ENCODE measurements around the gene RGS3. TPM values are rescaled to one million over a fixed set of nuclear protein-coding genes. Genes with fewer than 3 reads are reported as not detected.

The RGS3 gene
- total RNA-seq, 2 donors from 2014 or later, result 25.7 to 96.9 TPM

GRCh38 chr9:113606510-113606909, 143.0 kb downstream of the RGS3 start:
- 81 to 85% methylated on average over 6 of the region's 6 CpGs for WGBS, 2 donors
- intact Hi-C loops (cut with DNase I), result no loop called here
- Histone ChIP-seq H3K27ac (no peak overlapping the region), H3K27me3 (no peaks in the 10 kb centered on the region), H3K4me1 (peaks cover 48% of the 10 kb centered on the region), H3K9me3 (no peaks in the 10 kb centered on the region), H3K36me3 (replicated peaks in 1 of 2; ENCODE audit: insufficient read depth in 1 of 2, low read depth in 2 of 2) (no peaks in the 10 kb centered on the region), H3K4me3 (no peak overlapping the region)
- TF ChIP-seq CTCF (IDR thresholded peaks at IDR 0.05) (no peak), POLR2A (IDR thresholded peaks at IDR 0.05) (no peak)
- ATAC-seq (no peak), DNase-seq (no peak)

- H3K9me3 ChIP-seq, result no peaks in the 10 kb centered on the region
- TF ChIP-seq POLR2A (IDR thresholded peaks at IDR 0.05), result no peak
- peak in 1 of 7 experiments; percentile 9 for TF ChIP-seq CTCF (IDR thresholded peaks at IDR 0.05)
- no peak overlapping the region for H3K4me3 ChIP-seq
- 90 to 94% methylated on average over 9 of the region's 9 CpGs for WGBS, 2 donors
- no peaks in the 10 kb centered on the region for H3K27me3 ChIP-seq
- H3K27ac ChIP-seq, result peak overlapping the region in 3 of 4 donors; percentile 18 to 90 (median 81)
- no peaks in the 10 kb centered on the region for H3K36me3 ChIP-seq (replicated peaks in 1 of 2; ENCODE audit: insufficient read depth in 1 of 2, low read depth in 2 of 2)
- peaks cover 42% of the 10 kb centered on the region for H3K4me1 ChIP-seq
- intact Hi-C loops (cut with DNase I), result no loop called here
- ATAC-seq (no peak), DNase-seq (no peak)
These were observed 144.7 kb downstream of the RGS3 start for GRCh38 chr9:113608082-113608685.

- intact Hi-C loops (cut with DNase I), result no loop called here
- TF ChIP-seq CTCF (IDR thresholded peaks at IDR 0.05), result no peak
- peak in 2 of 3 donors; percentile 46 to 55 for TF ChIP-seq POLR2A (IDR thresholded peaks at IDR 0.05)
- DNase-seq (peak; percentile 81 to 91 (median 86)), ATAC-seq (peak; percentile 93)
- peak overlapping the region; percentile 50 to 90 (median 84) for H3K27ac ChIP-seq
- no peak overlapping the region for H3K4me3 ChIP-seq
- H3K36me3 ChIP-seq (replicated peaks in 1 of 2; ENCODE audit: insufficient read depth in 1 of 2, low read depth in 2 of 2), result no peaks in the 10 kb centered on the region
- H3K9me3 ChIP-seq, result no peaks in the 10 kb centered on the region
- H3K27me3 ChIP-seq, result no peaks in the 10 kb centered on the region
- WGBS, 2 donors, result 19 to 56% methylated on average over 9 to 21 of the region's 21 CpGs
- H3K4me1 ChIP-seq, result peaks cover 41% of the 10 kb centered on the region
These were observed 146.2 kb downstream of the RGS3 start for GRCh38 chr9:113609562-113610318.

- no peaks in the 10 kb centered on the region for H3K9me3 ChIP-seq
- DNase-seq, result no peak
- TF ChIP-seq CTCF (IDR thresholded peaks at IDR 0.05) (no peak), POLR2A (IDR thresholded peaks at IDR 0.05) (no peak)
- no peak for ATAC-seq
- H3K27ac ChIP-seq, result peak overlapping the region; percentile 50 to 90 (median 84)
- H3K4me1 ChIP-seq, result peaks cover 59% of the 10 kb centered on the region
- intact Hi-C loops (cut with DNase I), result no loop called here
- no peaks in the 10 kb centered on the region for H3K36me3 ChIP-seq (replicated peaks in 1 of 2; ENCODE audit: insufficient read depth in 1 of 2, low read depth in 2 of 2)
- H3K4me3 ChIP-seq, result no peak overlapping the region
- no peaks in the 10 kb centered on the region for H3K27me3 ChIP-seq
- WGBS, 2 donors, result 85 to 99% methylated on average over 6 of the region's 6 CpGs
These were observed 148.1 kb downstream of the RGS3 start for GRCh38 chr9:113611461-113612215.
